ENCODE data around the gene ACOT9. TPM values are rescaled to one million over a fixed set of nuclear protein-coding genes. Genes with fewer than 3 reads are reported as not detected.

Gene ACOT9
- total and polyA plus RNA-seq, 10 of the 15 experiments (the other 5 are each of a cell fraction or from before 2014, with no cell fraction given): 17.4 to 42.5 (median 23.3) TPM

DNA sequence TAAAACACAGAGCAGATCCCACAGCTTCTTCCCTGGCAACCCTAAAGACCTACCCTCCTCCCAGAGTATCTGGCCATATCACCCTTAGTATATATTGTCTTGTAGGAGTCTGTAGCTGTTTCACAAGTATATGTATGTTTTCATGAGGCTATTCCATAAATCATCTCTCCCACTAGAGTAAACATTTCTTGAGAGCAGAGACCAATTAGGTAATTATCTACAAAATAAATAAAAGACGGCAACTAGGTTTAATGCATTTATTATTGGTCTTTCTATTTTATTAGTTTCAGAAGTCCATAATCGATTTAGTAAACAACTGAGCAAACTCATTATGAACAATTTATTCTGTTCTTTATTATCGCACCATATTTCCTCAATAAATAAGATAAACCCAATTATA is 7.0 kb downstream of the ACOT9 start:
- in situ Hi-C loops (cut with MboI): no loop called here
- Histone ChIP-seq H3K9me3 (replicated peaks; ENCODE audit: control insufficient read depth, insufficient read depth, low read length) (no peaks in the 10 kb centered on the region; the same call in 1 of the 3 replicates), H3K9ac (ENCODE audit: control insufficient read depth, insufficient read depth, low read length) (no peak overlapping the region), H4K20me1 (ENCODE audit: control insufficient read depth, insufficient read depth) (no peaks in the 10 kb centered on the region), H3K36me3 (ENCODE audit: control insufficient read depth in 2 of 2, insufficient read depth in 2 of 2, low read length in 1 of 2) (no peaks in the 10 kb centered on the region), H3K79me2 (ENCODE audit: control insufficient read depth, insufficient read depth, low read length) (peaks cover 4% of the 10 kb centered on the region), H2AFZ (ENCODE audit: control insufficient read depth, low read depth, low read length) (no peak overlapping the region), H3K4me2 (ENCODE audit: control insufficient read depth, insufficient read depth) (no peak overlapping the region), H3K27ac (ENCODE audit: control insufficient read depth, insufficient read depth) (no peak overlapping the region), H3K4me3 (no peak overlapping the region), H3K27me3 (replicated peaks in 1 of 2; ENCODE audit: control insufficient read depth in 2 of 2, insufficient read depth in 2 of 2, low read length in 1 of 2) (no peaks in the 10 kb centered on the region), H3K4me1 (ENCODE audit: control insufficient read depth, insufficient read depth, low read length) (peaks cover 6% of the 10 kb centered on the region)
- ChIA-PET RAD21 (ENCODE audit: unreplicated experiment) (interaction anchor here (0.6 to 1.3 kb wide), 2 partner anchors 18 to 166 kb away, joined by 3 to 4 read pairs; no protein-coding TSS in a partner anchor), SMC1A (ENCODE audit: uncharacterized antibody, unreplicated experiment) (interaction anchor here (1.6 kb wide), 1 partner anchor 166 kb away, joined by 8 read pairs; no protein-coding TSS in a partner anchor), POLR2A (interaction anchor here (0.6 to 2.4 kb wide), 2 partner anchors 8 to 27 kb away, joined by 3 to 9 read pairs; partner anchors contain the start of gene ACOT9), CTCF (interaction anchor here (1.4 to 4.8 kb wide), 2 partner anchors 46 to 166 kb away, joined by 3 to 21 read pairs; no protein-coding TSS in a partner anchor)
- intact Hi-C loops (cut with micrococcal nuclease; ENCODE audit: unreplicated experiment): no loop called here
- WGBS (ENCODE audit: insufficient coverage, insufficient replicate concordance, low lambda C conversion rate, missing lambda C conversion rate): 77% methylated on average over 3 of the region's 3 CpGs
- ATAC-seq (no peak), DNase-seq (ENCODE audit: low read depth, low spot score) (no peak), FAIRE-seq (no peak)
- no TSS peak for BruUV-seq (replicated peaks)
- TF ChIP-seq, protein P1, sequence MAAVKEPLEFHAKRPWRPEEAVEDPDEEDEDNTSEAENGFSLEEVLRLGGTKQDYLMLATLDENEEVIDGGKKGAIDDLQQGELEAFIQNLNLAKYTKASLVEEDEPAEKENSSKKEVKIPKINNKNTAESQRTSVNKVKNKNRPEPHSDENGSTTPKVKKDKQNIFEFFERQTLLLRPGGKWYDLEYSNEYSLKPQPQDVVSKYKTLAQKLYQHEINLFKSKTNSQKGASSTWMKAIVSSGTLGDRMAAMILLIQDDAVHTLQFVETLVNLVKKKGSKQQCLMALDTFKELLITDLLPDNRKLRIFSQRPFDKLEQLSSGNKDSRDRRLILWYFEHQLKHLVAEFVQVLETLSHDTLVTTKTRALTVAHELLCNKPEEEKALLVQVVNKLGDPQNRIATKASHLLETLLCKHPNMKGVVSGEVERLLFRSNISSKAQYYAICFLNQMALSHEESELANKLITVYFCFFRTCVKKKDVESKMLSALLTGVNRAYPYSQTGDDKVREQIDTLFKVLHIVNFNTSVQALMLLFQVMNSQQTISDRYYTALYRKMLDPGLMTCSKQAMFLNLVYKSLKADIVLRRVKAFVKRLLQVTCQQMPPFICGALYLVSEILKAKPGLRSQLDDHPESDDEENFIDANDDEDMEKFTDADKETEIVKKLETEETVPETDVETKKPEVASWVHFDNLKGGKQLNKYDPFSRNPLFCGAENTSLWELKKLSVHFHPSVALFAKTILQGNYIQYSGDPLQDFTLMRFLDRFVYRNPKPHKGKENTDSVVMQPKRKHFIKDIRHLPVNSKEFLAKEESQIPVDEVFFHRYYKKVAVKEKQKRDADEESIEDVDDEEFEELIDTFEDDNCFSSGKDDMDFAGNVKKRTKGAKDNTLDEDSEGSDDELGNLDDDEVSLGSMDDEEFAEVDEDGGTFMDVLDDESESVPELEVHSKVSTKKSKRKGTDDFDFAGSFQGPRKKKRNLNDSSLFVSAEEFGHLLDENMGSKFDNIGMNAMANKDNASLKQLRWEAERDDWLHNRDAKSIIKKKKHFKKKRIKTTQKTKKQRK (IDR thresholded peaks at IDR 0.05; ENCODE audit: low read depth, low read length): no peak
- TF ChIP-seq PBX3 (IDR thresholded peaks at IDR 0.05; ENCODE audit: insufficient replicate concordance, low read depth, low read length) (no peak), IRF5 (IDR thresholded peaks at IDR 0.05; ENCODE audit: borderline replicate concordance) (no peak), ZZZ3 (IDR thresholded peaks at IDR 0.05; ENCODE audit: control insufficient read depth, insufficient read length, low read depth) (no peak), NBN (IDR thresholded peaks at IDR 0.05) (no peak), CEBPB (IDR thresholded peaks at IDR 0.05; ENCODE audit: borderline replicate concordance in 1 of 2, low read depth in 2 of 2, low read length in 2 of 2) (no peak), GABPA (IDR thresholded peaks at IDR 0.05; ENCODE audit: low read depth) (no peak), NFIC (IDR thresholded peaks at IDR 0.05; ENCODE audit: low read depth, low read length) (no peak), RBBP5 (conservative IDR thresholded peaks at IDR 0.05) (no peak), ATF2 (IDR thresholded peaks at IDR 0.05; ENCODE audit: low read length) (no peak), NFXL1 (IDR thresholded peaks at IDR 0.05; ENCODE audit: borderline replicate concordance) (no peak), POLR2AphosphoS5 (IDR thresholded peaks at IDR 0.05; ENCODE audit: low read length) (no peak)
- TF ChIP-seq, protein P2, sequence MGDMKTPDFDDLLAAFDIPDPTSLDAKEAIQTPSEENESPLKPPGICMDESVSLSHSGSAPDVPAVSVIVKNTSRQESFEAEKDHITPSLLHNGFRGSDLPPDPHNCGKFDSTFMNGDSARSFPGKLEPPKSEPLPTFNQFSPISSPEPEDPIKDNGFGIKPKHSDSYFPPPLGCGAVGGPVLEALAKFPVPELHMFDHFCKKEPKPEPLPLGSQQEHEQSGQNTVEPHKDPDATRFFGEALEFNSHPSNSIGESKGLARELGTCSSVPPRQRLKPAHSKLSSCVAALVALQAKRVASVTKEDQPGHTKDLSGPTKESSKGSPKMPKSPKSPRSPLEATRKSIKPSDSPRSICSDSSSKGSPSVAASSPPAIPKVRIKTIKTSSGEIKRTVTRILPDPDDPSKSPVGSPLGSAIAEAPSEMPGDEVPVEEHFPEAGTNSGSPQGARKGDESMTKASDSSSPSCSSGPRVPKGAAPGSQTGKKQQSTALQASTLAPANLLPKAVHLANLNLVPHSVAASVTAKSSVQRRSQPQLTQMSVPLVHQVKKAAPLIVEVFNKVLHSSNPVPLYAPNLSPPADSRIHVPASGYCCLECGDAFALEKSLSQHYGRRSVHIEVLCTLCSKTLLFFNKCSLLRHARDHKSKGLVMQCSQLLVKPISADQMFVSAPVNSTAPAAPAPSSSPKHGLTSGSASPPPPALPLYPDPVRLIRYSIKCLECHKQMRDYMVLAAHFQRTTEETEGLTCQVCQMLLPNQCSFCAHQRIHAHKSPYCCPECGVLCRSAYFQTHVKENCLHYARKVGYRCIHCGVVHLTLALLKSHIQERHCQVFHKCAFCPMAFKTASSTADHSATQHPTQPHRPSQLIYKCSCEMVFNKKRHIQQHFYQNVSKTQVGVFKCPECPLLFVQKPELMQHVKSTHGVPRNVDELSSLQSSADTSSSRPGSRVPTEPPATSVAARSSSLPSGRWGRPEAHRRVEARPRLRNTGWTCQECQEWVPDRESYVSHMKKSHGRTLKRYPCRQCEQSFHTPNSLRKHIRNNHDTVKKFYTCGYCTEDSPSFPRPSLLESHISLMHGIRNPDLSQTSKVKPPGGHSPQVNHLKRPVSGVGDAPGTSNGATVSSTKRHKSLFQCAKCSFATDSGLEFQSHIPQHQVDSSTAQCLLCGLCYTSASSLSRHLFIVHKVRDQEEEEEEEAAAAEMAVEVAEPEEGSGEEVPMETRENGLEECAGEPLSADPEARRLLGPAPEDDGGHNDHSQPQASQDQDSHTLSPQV (IDR thresholded peaks at IDR 0.05): no peak

All from GM12878 (cell line).